MCF 10A (cell line): ENCODE results near the gene PPP1R37. TPM values are rescaled to one million over a fixed set of nuclear protein-coding genes. Genes with fewer than 3 reads are reported as not detected.

Experiments used
- BruUV-seq: library from RNA; stranded (reverse); fragments of 400-500 nt; replicated peaks from 2 replicates; lab custom pipeline; 2021; lab: Mats Ljungman, UMichigan
- CTCF ChIA-PET: fragments of 300-600 bp; sonication (Branson Sonifier 250); formaldehyde crosslinking; extraction: SDS; loops from one replicate; lab custom pipeline; 2021; ENCODE audit warnings: antibody characterized with exemption, inconsistent platforms; lab: Yijun Ruan, JAX
- POLR2A ChIA-PET: fragments of 300-600, 350-650 bp; sonication (Branson Sonifier 250); formaldehyde crosslinking; extraction: SDS; loops from one replicate; lab custom pipeline; 2020; ENCODE audit warnings: antibody characterized with exemption, inconsistent platforms; lab: Yijun Ruan, JAX
- DNase-seq: peaks from one replicate; pipeline ENCODE4 v3.0.0-alpha.2; 2018; ENCODE audit not compliant: unreplicated experiment
- H3K27ac Mint-ChIP-seq: one replicate; pipeline ENCODE4 v1.8.0; 2022; ENCODE audit warnings: mild to moderate bottlenecking, low read depth, mixed read lengths; ENCODE audit not compliant: unreplicated experiment
- H3K27me3 Mint-ChIP-seq: one replicate; pipeline ENCODE4 v1.8.0; 2022; ENCODE audit warnings: mixed read lengths; ENCODE audit not compliant: insufficient read depth, unreplicated experiment
- H3K36me3 Mint-ChIP-seq: one replicate; pipeline ENCODE4 v1.8.0; 2022; ENCODE audit warnings: mild to moderate bottlenecking, moderate library complexity, mixed read lengths; ENCODE audit not compliant: insufficient read depth, unreplicated experiment
- H3K4me1 Mint-ChIP-seq: one replicate; pipeline ENCODE4 v1.8.0; 2022; ENCODE audit warnings: mixed read lengths; ENCODE audit not compliant: insufficient read depth, unreplicated experiment
- H3K4me3 Mint-ChIP-seq: one replicate; pipeline ENCODE4 v1.8.0; 2022; ENCODE audit warnings: mild to moderate bottlenecking, moderate library complexity, mixed read lengths; ENCODE audit not compliant: unreplicated experiment
- H3K9me3 Mint-ChIP-seq: one replicate; pipeline ENCODE4 v1.8.0; 2022; ENCODE audit warnings: mixed read lengths; ENCODE audit not compliant: unreplicated experiment
- CTCF ChIP-seq: fragments of 200-600 bp; IDR thresholded peaks from one replicate; pipeline ENCODE4 v1.8.0; 2022; ENCODE audit warnings: antibody characterized with exemption, mild to moderate bottlenecking; ENCODE audit not compliant: unreplicated experiment
- intact Hi-C: fragments of 100-400 bp; cut with micrococcal nuclease; formaldehyde crosslinking; loops from 2 replicates; pipeline ENCODE4 v1.14.1; 2022
- total RNA-seq: library from RNA; stranded (reverse); gene quantifications from 2 replicates; pipeline ENCODE4 v1.2.3, GENCODE V29; 2022

The PPP1R37 gene
- total RNA-seq, 1 experiment from 2014 or later: 22.0 TPM

GRCh38 chr19:45147835-45148676 lies 55.1 kb downstream of the PPP1R37 start:
- Mint-ChIP-seq H3K27me3 (no peaks in the 10 kb centered on the region), H3K4me3 (no peak overlapping the region), H3K27ac (no peak overlapping the region), H3K9me3 (no peaks in the 10 kb centered on the region), H3K36me3 (peaks cover 19% of the 10 kb centered on the region), H3K4me1 (peaks cover 5% of the 10 kb centered on the region)
- no peak for DNase-seq
- TF ChIP-seq CTCF: no peak
- ChIA-PET POLR2A (interaction anchor here (0.6 to 0.7 kb wide), 2 partner anchors 56 to 983 kb away, joined by 3 read pairs; partner anchors contain the start of gene ZNF226), CTCF (interaction anchor here (0.6 kb wide), 1 partner anchor 337 kb away, joined by 3 read pairs; no protein-coding TSS in a partner anchor)
- no TSS peak for BruUV-seq
- intact Hi-C loops: no loop called here

GRCh38 chr19:45149129-45149528 lies 56.1 kb downstream of the PPP1R37 start:
- ChIA-PET POLR2A (interaction anchor here (0.6 to 1.5 kb wide), 3 partner anchors 51 to 984 kb away, joined by 3 read pairs; partner anchors contain the start of genes PPP1R37 and ZNF226), CTCF (interaction anchor here (0.7 kb wide), 1 partner anchor 11 kb away, joined by 3 read pairs; the partner anchor contains the start of gene NKPD1)
- no peak for TF ChIP-seq CTCF
- intact Hi-C loops: no loop called here
- Mint-ChIP-seq H3K36me3 (peaks cover 15% of the 10 kb centered on the region), H3K4me3 (no peak overlapping the region), H3K9me3 (no peaks in the 10 kb centered on the region), H3K27me3 (no peaks in the 10 kb centered on the region), H3K27ac (no peak overlapping the region), H3K4me1 (peaks cover 11% of the 10 kb centered on the region)
- DNase-seq: no peak
- BruUV-seq: no TSS peak

GRCh38 chr19:45150180-45150579 lies 57.2 kb downstream of the PPP1R37 start:
- POLR2A ChIA-PET: interaction anchor here (1.2 to 1.5 kb wide), 3 partner anchors 15 to 52 kb away, joined by 3 read pairs; partner anchors contain the start of gene TRAPPC6A
- intact Hi-C loops: no loop called here
- CTCF ChIA-PET: interaction anchor here (0.6 kb wide), 1 partner anchor 39 kb away, joined by 3 read pairs; no protein-coding TSS in a partner anchor
- Mint-ChIP-seq H3K4me3 (no peak overlapping the region), H3K9me3 (no peaks in the 10 kb centered on the region), H3K27ac (no peak overlapping the region), H3K27me3 (no peaks in the 10 kb centered on the region), H3K4me1 (peaks cover 16% of the 10 kb centered on the region), H3K36me3 (peaks cover 10% of the 10 kb centered on the region)
- TF ChIP-seq CTCF: no peak
- no peak for DNase-seq
- no TSS peak for BruUV-seq

GRCh38 chr19:45150751-45151281 lies 57.8 kb downstream of the PPP1R37 start:
- H3K4me3 Mint-ChIP-seq: no peak overlapping the region

More at GRCh38 chr19:45150751-45151281, 57.8 kb downstream of the PPP1R37 start:
- no peak for DNase-seq
- H3K27me3 Mint-ChIP-seq: no peaks in the 10 kb centered on the region
- H3K9me3 Mint-ChIP-seq: no peaks in the 10 kb centered on the region
- no peak overlapping the region for H3K27ac Mint-ChIP-seq
- ChIA-PET POLR2A (interaction anchor here (0.7 to 1.5 kb wide), 4 partner anchors 14 to 1481 kb away, joined by 3 read pairs; partner anchors contain the start of genes PLAUR and TRAPPC6A), CTCF (interaction anchor here (0.5 kb wide), 1 partner anchor 14 kb away, joined by 4 read pairs; no protein-coding TSS in a partner anchor)
- no TSS peak for BruUV-seq
- intact Hi-C loops: no loop called here
- peaks cover 13% of the 10 kb centered on the region for H3K36me3 Mint-ChIP-seq
- peaks cover 16% of the 10 kb centered on the region for H3K4me1 Mint-ChIP-seq
- no peak for TF ChIP-seq CTCF
